ENCODE measurements around the gene TRMT61A. TPM values are rescaled to one million over a fixed set of nuclear protein-coding genes. Genes with fewer than 3 reads are reported as not detected.

Gene TRMT61A
- total RNA-seq, 1 experiment from 2014 or later, result 25.9 TPM

GRCh38 chr14:103521951-103522563 is 6.9 kb upstream of the TRMT61A start:
- Mint-ChIP-seq H3K27me3 (ENCODE audit: unreplicated experiment) (no peaks in the 10 kb centered on the region), H3K4me3 (ENCODE audit: low read depth, unreplicated experiment) (peak overlapping the region; percentile 40), H3K4me1 (ENCODE audit: low read depth, unreplicated experiment) (peaks cover 22% of the 10 kb centered on the region), H3K27ac (ENCODE audit: unreplicated experiment) (no peak overlapping the region), H3K36me3 (ENCODE audit: insufficient read depth, unreplicated experiment) (peaks cover 30% of the 10 kb centered on the region), H3K9me3 (ENCODE audit: low read depth, unreplicated experiment) (no peaks in the 10 kb centered on the region)
- DNase-seq, result no peak
- intact Hi-C loops (cut with micrococcal nuclease; ENCODE audit: unreplicated experiment), result no loop called here
- BruUV-seq (replicated peaks), result no TSS peak
- CTCF ChIA-PET, result interaction anchor here (1.8 kb wide), 1 partner anchor 19 kb away, joined by 6 read pairs; no protein-coding TSS in a partner anchor
- TF ChIP-seq CTCF (IDR thresholded peaks at IDR 0.05; ENCODE audit: unreplicated experiment), result no peak

- Mint-ChIP-seq H3K4me3 (ENCODE audit: low read depth, unreplicated experiment) (peak within 1 kb of the TSS; percentile 40), H3K36me3 (ENCODE audit: insufficient read depth, unreplicated experiment) (peaks cover 34% of the 10 kb centered on the region), H3K4me1 (ENCODE audit: low read depth, unreplicated experiment) (peaks cover 31% of the 10 kb centered on the region), H3K9me3 (ENCODE audit: low read depth, unreplicated experiment) (no peaks in the 10 kb centered on the region), H3K27ac (ENCODE audit: unreplicated experiment) (no peak within 1 kb of the TSS), H3K27me3 (ENCODE audit: unreplicated experiment) (no peaks in the 10 kb centered on the region)
- CTCF ChIA-PET, result interaction anchor here (1.8 kb wide), 1 partner anchor 18 kb away, joined by 6 read pairs; no protein-coding TSS in a partner anchor
- BruUV-seq (replicated peaks), result no TSS peak
- no peak for TF ChIP-seq CTCF (IDR thresholded peaks at IDR 0.05; ENCODE audit: unreplicated experiment)
- DNase-seq, result peak; percentile 54
- intact Hi-C loops (cut with micrococcal nuclease; ENCODE audit: unreplicated experiment), result no loop called here
Measured at GRCh38 chr14:103522649-103523574, 6.1 kb upstream of the TRMT61A start, which contains the start of gene CKB. Gene CKB, minus strand, starts transcription at chr14:103522830. Its CDS starts 337 bp downstream, at chr14:103522493.

- no peaks in the 10 kb centered on the region for H3K9me3 Mint-ChIP-seq (ENCODE audit: low read depth, unreplicated experiment)
- peaks cover 38% of the 10 kb centered on the region for H3K36me3 Mint-ChIP-seq (ENCODE audit: insufficient read depth, unreplicated experiment)
- no peak overlapping the region for H3K27ac Mint-ChIP-seq (ENCODE audit: unreplicated experiment)
- peaks cover 37% of the 10 kb centered on the region for H3K4me1 Mint-ChIP-seq (ENCODE audit: low read depth, unreplicated experiment)
- H3K27me3 Mint-ChIP-seq (ENCODE audit: unreplicated experiment), result no peaks in the 10 kb centered on the region
- H3K4me3 Mint-ChIP-seq (ENCODE audit: low read depth, unreplicated experiment), result no peak overlapping the region
- no TSS peak for BruUV-seq (replicated peaks)
- intact Hi-C loops (cut with micrococcal nuclease; ENCODE audit: unreplicated experiment), result no loop called here
- DNase-seq, result no peak
- TF ChIP-seq CTCF (IDR thresholded peaks at IDR 0.05; ENCODE audit: unreplicated experiment), result no peak
- CTCF ChIA-PET, result no interaction called here
Measured at GRCh38 chr14:103523575-103523954, 5.4 kb upstream of the TRMT61A start.

- H3K4me3 Mint-ChIP-seq (ENCODE audit: low read depth, unreplicated experiment), result no peak overlapping the region
- no peaks in the 10 kb centered on the region for H3K27me3 Mint-ChIP-seq (ENCODE audit: unreplicated experiment)
- H3K36me3 Mint-ChIP-seq (ENCODE audit: insufficient read depth, unreplicated experiment), result peaks cover 39% of the 10 kb centered on the region
Measured at GRCh38 chr14:103524002-103524935, 4.7 kb upstream of the TRMT61A start.

More at GRCh38 chr14:103524002-103524935, 4.7 kb upstream of the TRMT61A start:
- intact Hi-C loops (cut with micrococcal nuclease; ENCODE audit: unreplicated experiment), result no loop called here
- CTCF ChIA-PET, result no interaction called here
- BruUV-seq (replicated peaks), result no TSS peak
- Mint-ChIP-seq H3K9me3 (ENCODE audit: low read depth, unreplicated experiment) (no peaks in the 10 kb centered on the region), H3K4me1 (ENCODE audit: low read depth, unreplicated experiment) (peaks cover 33% of the 10 kb centered on the region), H3K27ac (ENCODE audit: unreplicated experiment) (no peak overlapping the region)
- no peak for DNase-seq
- no peak for TF ChIP-seq CTCF (IDR thresholded peaks at IDR 0.05; ENCODE audit: unreplicated experiment)
